HG02571 (cell line): ENCODE data around the gene MYO5C.

Source experiments
- ATAC-seq: cut with Tn5 transposase; IDR thresholded peaks from one replicate; pipeline ENCODE4 v1.9.1; 2021; ENCODE audit warnings: mild to moderate bottlenecking, moderate library complexity; ENCODE audit not compliant: unreplicated experiment

MYO5C gene

DNA sequence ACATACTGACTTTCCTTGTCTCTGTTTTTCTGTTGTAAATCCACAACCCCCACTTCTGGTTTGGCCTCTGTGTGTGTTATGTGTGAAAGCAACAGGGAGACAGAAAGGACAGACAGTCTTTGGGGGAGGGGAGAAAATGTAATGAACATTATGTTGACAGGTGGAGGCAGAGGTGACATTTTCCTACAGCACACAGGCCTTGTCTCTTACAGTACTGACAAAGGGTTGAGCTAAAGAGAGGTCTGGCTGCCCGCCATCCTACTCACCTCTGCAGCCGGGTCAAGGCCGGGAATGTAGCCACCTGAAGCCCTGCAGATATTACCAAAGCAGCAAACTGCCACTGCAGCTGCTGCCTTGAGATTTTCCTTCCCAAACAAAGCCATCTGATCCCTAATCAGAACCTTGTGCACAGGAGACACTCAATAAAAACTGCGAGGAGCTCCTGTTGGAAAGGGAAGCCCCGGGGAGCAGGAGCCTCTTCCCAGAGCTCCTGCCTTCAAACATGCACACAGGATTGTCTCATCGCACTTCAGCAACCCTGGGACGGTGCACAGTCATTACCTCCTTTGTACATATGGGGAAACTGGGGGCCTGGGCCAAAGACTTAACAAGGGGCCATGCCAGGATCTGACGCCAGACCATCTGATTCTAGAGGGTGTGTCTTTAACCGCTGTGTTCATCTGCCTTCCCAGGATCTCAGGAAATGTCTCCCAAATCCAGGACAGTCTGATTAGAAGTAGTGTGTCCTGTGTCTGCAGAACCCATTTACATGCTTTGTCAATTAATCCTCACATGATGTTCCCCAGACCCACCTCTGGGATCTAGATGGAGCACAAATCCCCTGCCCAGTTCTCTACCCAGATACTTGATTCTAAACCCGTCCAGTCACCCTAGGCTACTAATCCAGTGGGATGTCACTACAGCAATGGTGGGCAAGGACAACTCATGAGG, 14.2 kb downstream of the MYO5C start:
- ATAC-seq, result no peak

DNA sequence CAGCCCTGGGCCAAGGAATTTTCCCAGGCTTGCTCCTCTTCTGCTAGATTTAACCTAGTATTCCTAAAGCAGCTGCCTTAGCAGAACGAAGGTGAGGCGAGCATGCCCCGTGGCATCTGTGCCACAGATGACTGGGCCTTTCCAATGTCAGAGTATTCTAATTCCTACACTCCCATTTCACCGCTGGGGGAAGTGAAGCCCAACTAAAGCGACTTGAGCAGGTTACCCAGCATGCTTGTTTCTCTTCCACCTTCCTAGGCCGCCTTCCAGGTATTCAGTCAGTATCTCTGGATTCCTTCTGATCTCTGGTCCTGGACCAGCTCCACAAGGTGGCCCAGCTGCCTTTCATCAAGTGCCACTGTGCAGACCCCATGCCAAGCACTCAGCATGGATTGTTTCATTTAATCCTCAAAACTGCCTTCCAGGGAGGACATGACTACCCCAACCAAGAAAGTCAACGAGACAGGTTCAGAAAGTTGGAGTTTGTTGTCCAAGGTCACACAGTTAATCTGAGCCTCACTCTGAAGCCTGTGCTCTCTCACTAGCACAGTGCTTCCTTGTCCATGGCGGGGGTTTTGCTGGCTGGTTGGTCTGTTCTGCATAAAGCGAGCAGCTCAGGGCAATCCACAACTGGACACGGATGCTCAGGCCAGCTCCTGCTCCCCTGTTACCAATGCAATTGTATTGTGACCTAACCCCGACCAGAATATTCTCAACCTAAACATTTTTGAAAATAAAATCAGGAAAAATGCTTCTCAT, 15.1 kb downstream of the MYO5C start:
- no peak for ATAC-seq

DNA sequence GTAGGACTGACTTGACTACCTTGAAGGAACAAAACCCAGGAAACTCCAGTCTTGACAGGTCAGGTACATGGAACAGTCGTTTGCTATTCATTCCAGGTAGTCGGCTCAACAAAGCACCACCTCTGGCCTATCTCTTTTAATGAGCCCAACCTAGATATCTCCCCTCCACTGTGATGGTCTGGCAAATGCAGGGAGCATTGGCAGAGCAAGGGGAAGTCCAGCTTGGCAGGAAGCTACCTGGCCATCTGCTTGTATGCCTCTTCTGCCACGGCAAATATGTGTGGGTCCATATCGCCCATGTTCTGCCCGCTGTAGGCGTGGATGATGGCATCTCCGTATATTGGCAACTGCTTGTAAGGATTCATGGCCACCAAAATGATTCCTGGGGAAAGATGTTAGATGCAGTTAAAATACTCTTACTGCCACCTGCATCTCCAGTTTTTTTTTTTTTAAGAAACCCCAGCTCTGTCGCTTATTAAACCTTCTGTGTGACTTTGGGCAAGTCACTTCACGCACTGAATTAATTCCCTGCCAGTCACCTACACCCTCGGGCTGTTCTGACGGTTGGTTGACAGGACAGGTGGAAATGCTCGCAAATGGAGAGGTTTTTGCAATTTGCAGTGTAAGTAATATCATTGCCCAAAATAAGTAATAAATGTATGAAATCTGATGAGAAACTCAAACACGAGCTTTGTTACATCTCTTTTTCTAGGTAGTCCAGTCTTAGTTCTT, 16.8 kb downstream of the MYO5C start:
- ATAC-seq, result no peak

DNA sequence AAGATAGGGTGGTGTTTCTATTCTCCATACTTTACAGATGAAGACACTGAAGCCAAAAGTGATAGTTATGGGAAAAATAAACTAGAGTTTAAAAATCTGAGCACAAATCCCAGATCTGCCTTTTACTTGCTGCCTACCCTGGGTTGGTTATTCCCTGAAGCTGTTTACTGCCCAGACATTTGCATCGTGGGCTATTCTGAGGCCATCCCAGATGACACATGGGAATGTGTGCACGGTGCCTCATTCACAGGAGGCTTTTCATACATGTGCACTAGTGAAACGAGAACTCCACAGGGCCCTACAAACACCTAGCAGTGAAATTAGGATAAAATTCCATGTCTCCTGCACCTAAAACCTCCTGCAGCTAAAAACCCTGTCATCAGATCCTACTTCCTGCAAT, 17.5 kb downstream of the MYO5C start:
- no peak for ATAC-seq

DNA sequence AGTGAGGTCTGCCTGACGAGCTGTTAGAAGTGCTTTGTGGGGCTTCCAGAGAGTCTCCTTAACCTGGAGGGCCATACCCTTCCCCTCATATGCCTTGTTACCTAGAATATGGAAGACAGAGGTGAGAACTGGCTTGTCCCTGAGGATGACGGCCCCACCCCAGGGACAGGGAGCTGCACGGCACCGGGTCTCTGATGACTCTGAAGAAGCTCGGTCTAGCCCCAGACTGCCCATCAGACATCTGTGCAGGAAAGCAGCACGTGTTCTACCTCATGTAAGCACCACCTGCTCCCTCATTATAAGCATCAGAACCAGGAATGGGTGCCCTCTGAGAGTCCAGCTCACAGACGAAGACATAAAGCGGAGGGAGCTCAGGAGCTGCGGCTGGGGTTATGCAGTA, 18.0 kb downstream of the MYO5C start:
- ATAC-seq, result no peak

DNA sequence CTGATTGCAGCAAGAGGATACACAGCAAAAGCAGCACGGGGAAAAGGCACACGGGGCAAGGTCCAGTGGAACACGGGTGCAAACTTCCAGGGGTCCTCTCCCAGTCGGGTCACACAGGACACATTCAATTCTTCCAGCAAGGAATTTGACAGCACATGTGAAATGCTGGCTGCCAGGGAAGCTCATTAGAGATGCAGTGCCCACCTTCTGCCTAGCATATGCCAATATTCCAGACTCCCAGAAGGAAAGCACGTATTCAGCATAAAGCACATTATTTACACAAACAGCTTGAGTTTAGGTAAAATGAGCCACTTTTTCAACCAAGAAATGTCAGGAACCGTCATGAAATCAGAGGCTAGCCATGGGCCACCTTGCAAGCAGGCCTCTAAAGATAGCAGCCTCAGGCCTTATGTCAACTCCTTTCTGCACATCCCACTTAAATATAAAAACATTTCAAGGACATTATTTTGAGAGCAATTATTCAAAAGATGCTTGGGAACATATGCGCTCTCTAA, 19.3 kb downstream of the MYO5C start:
- ATAC-seq, result no peak

DNA sequence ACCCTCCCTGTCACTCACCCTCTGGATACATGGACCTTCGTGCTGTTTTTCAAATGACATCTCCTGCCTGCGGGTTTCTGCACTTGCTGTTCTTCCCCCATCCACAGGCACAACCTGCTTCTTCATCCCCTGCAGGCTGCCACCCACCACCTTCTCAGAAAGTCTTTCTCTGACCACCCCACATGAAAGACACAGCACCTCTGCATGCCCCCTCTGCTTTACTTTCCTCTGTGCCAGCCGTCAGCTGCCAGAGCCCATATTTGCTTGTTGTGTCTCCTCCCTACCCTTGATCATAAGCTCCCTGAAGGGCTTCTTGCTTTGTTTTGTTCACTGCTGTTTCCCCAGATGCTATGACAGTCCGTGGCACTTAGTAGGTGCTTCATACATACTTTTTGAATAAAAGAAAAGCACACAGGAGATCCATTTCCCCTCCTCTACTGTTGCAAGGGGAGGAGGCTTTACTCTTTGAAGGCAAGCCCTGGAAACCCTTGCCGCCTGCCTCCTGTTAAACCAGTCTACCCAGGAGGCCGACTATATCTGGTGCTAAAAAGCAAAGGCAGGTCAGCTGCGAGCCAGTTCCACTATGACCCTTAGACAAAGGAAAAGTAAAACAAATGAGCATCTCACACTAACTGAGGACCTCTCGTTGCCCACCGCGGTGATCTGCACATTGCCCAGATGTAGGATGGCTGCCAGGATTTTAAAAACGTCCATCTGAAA, 31.9 kb downstream of the MYO5C start:
- ATAC-seq, result no peak

DNA sequence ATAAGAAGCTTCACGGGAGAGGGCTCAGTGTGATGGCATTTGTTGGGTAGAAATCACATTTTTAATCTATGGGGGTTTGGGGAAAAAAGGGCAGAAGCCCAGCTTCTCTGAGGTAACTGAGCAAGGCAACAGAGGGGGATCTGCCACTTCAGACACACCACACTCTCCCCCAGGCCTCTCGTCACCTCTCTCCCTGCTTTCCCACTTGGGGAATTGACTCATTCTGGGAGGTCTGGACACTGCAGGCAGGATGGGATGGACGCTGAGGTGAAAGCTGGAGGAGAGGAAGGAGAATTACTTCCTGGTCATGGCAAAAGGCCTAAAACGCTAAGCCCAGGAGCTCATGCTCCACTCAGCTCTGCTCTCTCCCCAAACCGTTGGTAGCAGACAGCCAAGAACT, 33.2 kb downstream of the MYO5C start:
- ATAC-seq, result no peak

DNA sequence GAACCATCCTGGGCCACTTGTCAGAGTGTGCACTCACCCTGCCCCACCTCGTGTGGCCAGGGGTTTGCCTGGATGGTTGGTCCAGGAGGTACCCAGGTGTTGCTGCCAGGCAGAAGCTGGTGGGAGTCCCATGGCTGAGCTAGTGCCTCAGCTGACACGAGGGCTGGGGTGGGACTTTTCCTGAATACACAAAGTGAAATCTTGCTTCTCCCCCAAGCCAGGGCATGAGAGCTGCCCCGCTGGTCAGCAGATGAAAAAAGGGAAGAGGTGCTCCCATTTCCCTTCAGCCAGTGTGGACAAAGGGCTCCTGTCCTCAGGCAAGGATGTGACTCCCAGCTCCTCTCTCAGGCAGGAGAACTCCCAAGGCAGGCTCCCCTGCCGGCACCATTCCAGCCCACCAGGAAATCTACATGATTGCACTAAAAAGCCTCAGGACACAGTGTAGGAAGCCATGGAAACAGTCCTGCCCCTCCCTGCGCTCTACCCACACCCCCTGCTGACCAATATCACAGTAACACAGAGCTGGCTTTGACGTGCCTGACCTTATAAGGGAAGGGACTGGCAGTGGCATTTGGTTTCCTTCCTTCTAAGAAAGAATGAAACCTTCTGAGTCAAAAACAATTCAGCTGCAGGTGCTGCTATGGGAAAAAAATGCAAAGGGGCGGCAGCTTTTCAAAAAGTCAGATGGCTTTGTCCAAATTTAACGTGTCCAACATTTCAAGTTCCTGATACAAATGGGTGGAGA, 33.9 kb downstream of the MYO5C start:
- peak; percentile 98 for ATAC-seq

DNA sequence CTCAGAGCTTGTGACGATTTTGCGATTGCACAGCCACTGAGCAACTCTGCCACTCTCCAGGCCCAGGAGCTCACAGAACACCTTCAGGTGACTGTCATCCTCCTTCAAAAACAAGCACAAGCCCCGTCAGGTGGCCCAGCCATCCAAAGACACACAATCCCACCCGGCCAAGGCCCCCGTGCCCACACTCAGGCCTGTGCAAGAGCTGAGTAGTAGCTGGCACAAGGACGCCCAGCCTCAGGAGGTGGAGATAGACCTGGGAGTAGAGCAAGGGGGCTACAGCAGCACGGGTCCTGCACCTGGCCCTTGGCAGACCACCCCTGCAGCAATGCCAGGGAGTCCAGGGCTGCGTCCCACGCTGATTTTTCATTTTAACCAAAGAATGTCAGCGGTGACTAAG, 34.6 kb downstream of the MYO5C start:
- ATAC-seq, result no peak

DNA sequence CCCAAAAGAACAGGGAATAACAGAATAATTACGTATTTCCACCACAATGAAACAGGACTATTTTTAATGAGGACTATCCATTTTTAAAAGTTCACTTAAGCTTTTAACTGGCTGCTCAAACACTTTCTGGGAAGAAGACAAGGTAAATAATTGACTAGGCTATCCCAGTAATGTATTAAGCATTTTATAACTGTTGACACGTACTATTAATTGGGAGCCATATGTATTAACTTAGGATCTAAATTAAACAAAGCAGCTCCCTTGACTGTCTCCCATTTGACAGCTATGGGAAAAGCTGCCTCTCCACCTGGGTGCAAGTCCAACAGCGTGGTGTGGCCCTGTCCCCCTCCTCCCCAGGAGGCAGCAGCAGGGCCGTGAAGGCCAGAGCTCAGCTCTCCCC, 36.1 kb downstream of the MYO5C start:
- no peak for ATAC-seq

DNA sequence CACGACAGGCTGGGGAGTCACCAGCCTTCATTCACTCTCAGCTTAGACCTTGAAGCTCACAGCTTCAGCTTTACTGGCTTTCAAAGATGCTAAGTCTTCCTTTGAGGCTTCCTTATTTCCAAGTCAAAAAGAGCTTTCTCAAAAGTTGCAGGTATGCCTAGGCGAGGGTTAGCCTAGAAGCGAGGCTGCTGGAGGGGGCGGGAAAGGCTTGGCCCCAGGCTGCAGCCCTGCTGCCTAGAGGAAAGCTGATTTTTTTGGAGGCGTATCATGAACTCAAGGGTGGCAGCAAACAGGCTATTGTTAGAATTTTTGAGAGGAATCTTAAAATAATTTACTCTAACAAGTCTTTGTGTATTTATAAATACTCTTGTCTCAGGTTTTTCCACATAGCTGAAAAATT, 37.1 kb downstream of the MYO5C start:
- no peak for ATAC-seq

DNA sequence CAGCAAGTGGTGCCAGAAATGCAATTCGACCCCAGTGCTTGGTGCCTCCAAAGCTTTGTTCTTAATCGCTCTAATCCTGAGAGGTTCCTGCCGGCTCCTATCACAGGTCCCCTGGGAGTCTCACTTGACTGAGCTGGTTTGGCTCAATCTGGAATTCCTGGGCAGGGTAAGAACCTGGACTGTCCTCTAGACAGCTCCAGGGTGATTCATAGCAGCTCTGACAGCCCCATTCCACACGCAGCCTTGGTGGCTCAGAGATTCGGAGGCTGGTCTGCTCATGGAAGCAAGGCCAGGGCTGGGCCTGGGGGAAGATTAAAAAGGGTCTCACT, 37.9 kb downstream of the MYO5C start:
- ATAC-seq, result no peak

DNA sequence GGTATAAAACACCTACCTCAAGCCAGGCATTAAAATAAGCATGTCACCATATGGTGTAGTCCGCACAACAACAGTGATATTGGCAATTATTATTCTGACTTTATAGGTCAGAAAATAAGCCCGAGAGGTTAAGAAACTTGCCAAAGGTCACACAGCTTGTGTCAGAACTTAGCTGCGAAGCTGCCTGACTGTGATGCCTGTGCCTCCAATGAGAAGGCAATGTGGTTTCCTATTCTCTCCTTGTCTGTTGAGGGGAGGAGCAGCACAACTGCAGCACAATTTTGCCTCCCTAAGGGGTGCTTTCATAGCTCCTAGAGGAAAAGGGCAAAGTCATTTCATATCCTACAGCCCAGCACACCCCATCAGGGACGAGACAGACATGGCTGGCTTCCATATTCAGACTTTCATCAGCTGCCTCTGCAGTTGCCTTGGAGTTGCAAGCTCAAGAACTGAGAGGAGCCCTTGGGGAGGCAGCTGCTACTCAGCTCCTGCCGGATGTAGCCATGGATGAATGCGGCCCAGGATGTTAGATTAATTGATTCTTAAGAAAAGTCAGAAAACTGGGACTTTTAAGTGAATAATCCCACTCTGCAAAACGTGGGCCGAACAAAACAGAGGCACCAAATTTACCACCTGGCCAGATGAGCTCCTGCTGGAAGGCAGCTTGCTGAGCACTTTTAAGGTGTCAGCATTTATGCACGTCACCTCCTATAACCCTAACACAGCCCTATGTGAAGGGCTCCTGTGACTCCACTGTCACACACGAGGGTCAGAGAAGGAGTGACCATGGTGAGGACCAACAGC, 38.5 kb downstream of the MYO5C start:
- no peak for ATAC-seq

DNA sequence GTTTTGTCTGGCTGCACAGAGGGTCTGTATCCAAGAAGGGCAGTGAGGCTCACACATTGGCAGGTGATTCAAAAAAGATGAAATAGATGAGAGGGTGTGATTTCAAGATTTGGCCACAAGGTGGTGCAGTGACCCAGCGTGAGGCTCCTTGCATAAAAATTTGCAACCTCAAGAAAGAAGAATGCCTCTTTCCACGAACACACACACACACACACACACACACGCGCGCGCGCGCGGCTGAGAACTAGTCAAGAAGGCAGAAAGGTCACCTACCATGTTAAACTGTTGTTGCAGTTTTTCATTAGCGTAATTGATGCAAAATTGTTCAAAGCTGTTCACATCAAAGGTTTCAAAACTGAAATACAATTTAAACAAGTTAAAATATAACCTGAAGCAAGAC, 39.2 kb downstream of the MYO5C start:
- no peak for ATAC-seq

DNA sequence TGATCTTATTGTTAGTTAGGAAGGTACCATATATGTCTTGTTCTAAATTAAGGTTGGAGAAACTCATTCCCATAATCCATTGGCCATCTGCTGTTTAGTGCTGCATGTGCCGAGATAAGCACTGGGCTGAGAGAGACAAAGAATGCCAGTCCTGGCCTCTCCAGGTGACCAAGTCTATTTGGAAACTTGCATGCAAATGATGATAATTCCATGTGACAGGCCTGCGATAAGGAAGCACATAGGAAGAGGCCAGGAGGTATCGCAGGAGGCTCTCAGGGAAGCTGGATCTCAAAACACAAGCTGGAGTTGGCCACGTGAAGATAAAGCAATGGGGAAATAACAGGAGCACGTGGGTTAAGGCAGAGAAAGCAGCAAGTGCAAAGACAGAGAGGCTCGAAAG, 39.7 kb downstream of the MYO5C start:
- ATAC-seq, result no peak

DNA sequence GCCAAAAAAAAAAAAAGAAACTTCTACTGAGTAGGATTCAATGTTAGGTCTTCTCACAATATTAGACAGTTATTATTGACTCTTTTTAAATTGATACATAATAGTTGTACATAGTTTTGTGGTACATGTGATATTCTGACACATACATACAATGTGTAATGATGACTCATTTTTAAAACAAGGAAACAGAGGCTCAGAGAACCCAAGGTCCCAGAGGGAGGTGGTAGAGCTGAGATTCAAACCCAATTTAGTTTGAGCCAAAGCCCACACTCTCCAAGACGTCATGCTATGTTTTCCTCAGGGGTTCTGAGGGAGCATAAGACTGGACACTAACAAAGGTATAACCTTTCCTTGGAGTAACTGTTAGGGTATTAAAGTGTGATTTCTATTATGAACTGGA, 40.6 kb downstream of the MYO5C start:
- ATAC-seq, result no peak

DNA sequence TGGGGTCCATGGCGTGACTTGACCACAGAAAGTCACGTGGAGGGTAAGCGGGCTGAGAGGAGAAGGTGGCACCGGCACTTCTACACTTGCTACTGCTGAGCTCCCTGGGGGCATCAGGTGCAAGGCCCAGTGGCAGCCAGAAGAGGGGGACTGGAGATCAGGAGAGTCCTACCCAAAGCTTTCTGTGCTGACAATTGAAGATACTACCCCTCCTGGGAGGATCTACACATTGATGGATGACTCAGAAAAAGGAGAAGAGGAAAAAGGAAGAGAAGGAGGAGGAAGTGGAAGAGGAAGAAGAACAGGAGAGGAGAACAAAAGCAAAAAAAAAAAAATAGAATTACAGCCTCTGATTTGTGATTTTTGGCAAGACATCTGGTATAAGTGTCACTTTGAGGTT, 41.2 kb downstream of the MYO5C start:
- no peak for ATAC-seq

DNA sequence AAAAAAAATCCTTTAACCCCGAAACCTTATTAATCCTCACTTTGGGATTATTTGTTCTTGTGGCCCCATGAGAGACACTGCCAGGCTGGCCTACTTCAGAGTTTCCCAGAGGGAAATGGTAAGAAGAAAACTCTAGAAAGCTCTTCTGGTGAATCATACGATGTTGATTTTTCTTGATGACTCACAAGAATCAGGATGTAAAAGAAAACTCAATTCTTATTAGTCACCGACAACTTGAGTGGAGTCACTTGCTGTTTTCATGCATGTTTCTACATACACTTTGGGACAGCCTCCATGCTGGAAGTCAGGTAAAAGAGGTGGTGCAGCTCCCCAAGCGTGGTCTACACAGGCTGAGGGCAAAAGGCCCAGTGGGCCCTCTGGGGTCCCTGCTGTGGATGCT, 42.8 kb downstream of the MYO5C start:
- ATAC-seq, result no peak
